MCF 10A (cell line): ENCODE measurements around the gene PHYH. TPM values are rescaled to one million over a fixed set of nuclear protein-coding genes. Genes with fewer than 3 reads are reported as not detected.

Experiments used
- BruUV-seq: library from RNA; stranded (reverse); fragments of 400-500 nt; replicated peaks from 2 replicates; lab custom pipeline; 2021; lab: Mats Ljungman, UMichigan
- CTCF ChIA-PET: fragments of 300-600 bp; sonication (Branson Sonifier 250); formaldehyde crosslinking; extraction: SDS; loops from one replicate; lab custom pipeline; 2021; ENCODE audit warnings: antibody characterized with exemption, inconsistent platforms; lab: Yijun Ruan, JAX
- POLR2A ChIA-PET: fragments of 300-600, 350-650 bp; sonication (Branson Sonifier 250); formaldehyde crosslinking; extraction: SDS; loops from one replicate; lab custom pipeline; 2020; ENCODE audit warnings: antibody characterized with exemption, inconsistent platforms; lab: Yijun Ruan, JAX
- DNase-seq: peaks from one replicate; pipeline ENCODE4 v3.0.0-alpha.2; 2018; ENCODE audit not compliant: unreplicated experiment
- H3K27ac Mint-ChIP-seq: one replicate; pipeline ENCODE4 v1.8.0; 2022; ENCODE audit warnings: mild to moderate bottlenecking, low read depth, mixed read lengths; ENCODE audit not compliant: unreplicated experiment
- H3K27me3 Mint-ChIP-seq: one replicate; pipeline ENCODE4 v1.8.0; 2022; ENCODE audit warnings: mixed read lengths; ENCODE audit not compliant: insufficient read depth, unreplicated experiment
- H3K36me3 Mint-ChIP-seq: one replicate; pipeline ENCODE4 v1.8.0; 2022; ENCODE audit warnings: mild to moderate bottlenecking, moderate library complexity, mixed read lengths; ENCODE audit not compliant: insufficient read depth, unreplicated experiment
- H3K4me1 Mint-ChIP-seq: one replicate; pipeline ENCODE4 v1.8.0; 2022; ENCODE audit warnings: mixed read lengths; ENCODE audit not compliant: insufficient read depth, unreplicated experiment
- H3K4me3 Mint-ChIP-seq: one replicate; pipeline ENCODE4 v1.8.0; 2022; ENCODE audit warnings: mild to moderate bottlenecking, moderate library complexity, mixed read lengths; ENCODE audit not compliant: unreplicated experiment
- H3K9me3 Mint-ChIP-seq: one replicate; pipeline ENCODE4 v1.8.0; 2022; ENCODE audit warnings: mixed read lengths; ENCODE audit not compliant: unreplicated experiment
- CTCF ChIP-seq: fragments of 200-600 bp; IDR thresholded peaks from one replicate; pipeline ENCODE4 v1.8.0; 2022; ENCODE audit warnings: antibody characterized with exemption, mild to moderate bottlenecking; ENCODE audit not compliant: unreplicated experiment
- intact Hi-C: fragments of 100-400 bp; cut with micrococcal nuclease; formaldehyde crosslinking; loops from 2 replicates; pipeline ENCODE4 v1.14.1; 2022
- total RNA-seq: library from RNA; stranded (reverse); gene quantifications from 2 replicates; pipeline ENCODE4 v1.2.3, GENCODE V29; 2022

Gene PHYH
- total RNA-seq, 1 experiment from 2014 or later: 9.8 TPM

DNA sequence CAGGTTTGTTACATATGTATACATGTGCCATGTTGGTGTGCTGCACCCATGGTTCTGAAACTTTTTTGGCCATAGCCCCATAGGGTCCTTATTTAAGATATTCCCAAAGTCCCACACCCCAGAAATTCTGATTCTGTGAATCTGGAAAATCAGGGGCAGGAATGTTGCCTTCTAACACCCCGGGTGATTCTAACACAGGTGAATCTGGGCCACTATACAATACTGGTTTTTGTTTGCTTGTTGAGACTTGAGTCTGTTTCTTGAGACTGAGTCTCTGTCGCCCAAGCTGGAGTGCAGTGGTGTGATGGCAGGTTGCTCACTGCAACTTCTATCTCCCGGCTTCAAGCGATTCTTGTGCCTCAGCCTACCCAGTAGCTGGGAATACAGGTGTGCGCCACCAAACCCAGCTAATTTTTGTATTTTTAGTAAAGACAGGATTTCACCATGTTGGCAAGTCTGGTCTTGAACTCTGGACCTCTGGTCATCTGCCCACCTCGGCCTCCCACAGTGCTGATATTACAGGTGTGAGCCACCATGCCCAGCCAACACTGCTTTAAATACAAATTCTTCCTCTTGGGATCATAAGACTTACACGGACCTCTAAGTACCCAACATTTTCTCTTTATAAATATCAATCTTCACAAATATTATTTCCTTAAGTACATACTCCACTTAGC, 16.9 kb upstream of the PHYH start:
- peaks cover 33% of the 10 kb centered on the region for H3K36me3 Mint-ChIP-seq
- CTCF ChIA-PET: interaction anchor here (1.3 to 2.4 kb wide), 3 partner anchors 14 to 110 kb away, joined by 3 to 17 read pairs (median 4); no protein-coding TSS in a partner anchor

GRCh38 chr10:13315361-13315760, 15.5 kb upstream of the PHYH start:
- no peak for DNase-seq
- H3K4me1 Mint-ChIP-seq: no peaks in the 10 kb centered on the region
- no peak overlapping the region for H3K4me3 Mint-ChIP-seq
- no peaks in the 10 kb centered on the region for H3K9me3 Mint-ChIP-seq
- ChIA-PET POLR2A (interaction anchor here (1.1 kb wide), 1 partner anchor 13 kb away, joined by 3 read pairs; no protein-coding TSS in a partner anchor), CTCF (no interaction called here)
- peaks cover 29% of the 10 kb centered on the region for H3K36me3 Mint-ChIP-seq
- BruUV-seq: no TSS peak
- no peak overlapping the region for H3K27ac Mint-ChIP-seq
- TF ChIP-seq CTCF: no peak
- H3K27me3 Mint-ChIP-seq: no peaks in the 10 kb centered on the region
- intact Hi-C loops: no loop called here

More for the DNA sequence above, 16.9 kb upstream of the PHYH start:
- POLR2A ChIA-PET: no interaction called here
- intact Hi-C loops: no loop called here
- BruUV-seq: no TSS peak
- no peak for DNase-seq
- Mint-ChIP-seq H3K27me3 (no peaks in the 10 kb centered on the region), H3K4me1 (no peaks in the 10 kb centered on the region), H3K9me3 (no peaks in the 10 kb centered on the region), H3K4me3 (no peak overlapping the region), H3K27ac (no peak overlapping the region)
- no peak for TF ChIP-seq CTCF

DNA sequence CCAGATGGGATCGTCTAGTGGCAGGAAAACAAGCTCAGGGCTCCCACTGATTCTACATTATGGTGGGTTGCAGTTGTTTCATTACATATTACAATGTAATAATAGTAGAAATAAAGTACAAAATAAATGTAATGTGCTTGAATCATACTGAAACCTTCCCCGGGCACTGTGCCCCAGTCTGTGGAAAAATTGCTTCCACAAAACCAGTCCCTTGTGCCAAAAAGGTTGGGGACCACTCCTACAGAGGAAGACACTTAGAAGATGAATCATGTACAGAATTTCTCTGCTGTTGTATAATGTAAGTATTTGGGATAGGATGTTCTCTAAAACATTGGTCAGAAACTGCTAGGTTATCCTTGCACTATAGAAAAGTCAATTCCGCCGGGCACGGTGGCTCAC, 11.3 kb upstream of the PHYH start:
- intact Hi-C loops: no loop called here
- H3K4me1 Mint-ChIP-seq: no peaks in the 10 kb centered on the region
- DNase-seq: no peak
- BruUV-seq: no TSS peak
- no peak for TF ChIP-seq CTCF
- H3K36me3 Mint-ChIP-seq: no peaks in the 10 kb centered on the region
- no peaks in the 10 kb centered on the region for H3K27me3 Mint-ChIP-seq
- no peak overlapping the region for H3K4me3 Mint-ChIP-seq
- no peaks in the 10 kb centered on the region for H3K9me3 Mint-ChIP-seq
- no peak overlapping the region for H3K27ac Mint-ChIP-seq
- POLR2A ChIA-PET: interaction anchor here (1.3 kb wide), 1 partner anchor 9 kb away, joined by 4 read pairs; no protein-coding TSS in a partner anchor
- CTCF ChIA-PET: no interaction called here

DNA sequence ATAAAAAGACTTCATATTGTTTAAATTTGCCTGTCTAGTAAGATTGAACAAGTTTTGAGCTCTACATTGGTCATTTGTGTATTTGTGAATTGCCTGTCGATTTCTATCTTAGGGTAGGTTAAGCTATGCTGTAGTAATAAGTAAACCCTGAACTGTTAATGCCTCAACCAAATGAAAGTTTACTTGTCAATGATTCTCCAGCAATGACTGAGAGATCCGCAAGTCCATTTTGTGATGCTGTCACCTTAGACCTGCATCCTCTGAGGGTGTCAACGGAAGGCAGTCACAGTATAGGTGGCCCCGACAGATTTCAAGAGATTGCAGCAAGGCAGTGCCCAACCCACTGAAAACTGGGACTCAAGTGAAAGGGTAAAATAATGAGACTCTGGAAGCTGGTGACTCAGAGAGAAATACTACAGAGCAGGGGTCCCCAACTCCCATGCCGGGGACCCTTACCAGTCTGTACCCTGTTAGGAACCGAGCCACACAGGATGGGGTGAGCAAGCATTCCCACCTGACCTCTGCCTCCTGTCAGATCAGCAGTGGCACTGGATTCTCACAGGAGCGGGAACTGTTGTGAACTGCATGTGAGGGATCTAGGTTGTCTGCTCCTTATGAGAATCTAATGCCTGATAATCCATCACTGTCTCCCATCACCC, 10.8 kb upstream of the PHYH start:
- POLR2A ChIA-PET: interaction anchor here (0.7 to 1.3 kb wide), 3 partner anchors 8 to 98 kb away, joined by 3 to 4 read pairs (median 3); no protein-coding TSS in a partner anchor
- Mint-ChIP-seq H3K4me3 (no peak overlapping the region), H3K9me3 (no peaks in the 10 kb centered on the region), H3K27me3 (no peaks in the 10 kb centered on the region), H3K4me1 (no peaks in the 10 kb centered on the region), H3K36me3 (no peaks in the 10 kb centered on the region), H3K27ac (no peak overlapping the region)
- DNase-seq: no peak
- no peak for TF ChIP-seq CTCF
- intact Hi-C loops: no loop called here
- CTCF ChIA-PET: interaction anchor here (0.6 to 0.7 kb wide), 2 partner anchors 12 to 952 kb away, joined by 3 to 5 read pairs; no protein-coding TSS in a partner anchor
- BruUV-seq: no TSS peak
